ENCODE measurements around the gene TLL2.

GRCh38 chr10:96374639-96374984, 139.1 kb downstream of the TLL2 start:
- no peak for TF ChIP-seq POLR2A (IDR thresholded peaks at IDR 0.05)
- TF ChIP-seq CTCF (IDR thresholded peaks at IDR 0.05) = no peak

Measured in adrenal gland (tissue), 5 donors.